SK-N-SH treated with all-trans-retinoic acid at 6 μM for 48 hours (cell line): ENCODE data around the gene PDLIM3.

ENCODE experiments used
- ATAC-seq: fragments of 200-7000 bp; cut with Tn5 transposase; 3 replicates; pipeline ENCODE4 v1.9.1; 2020; ENCODE audit warnings: mild to moderate bottlenecking, moderate library complexity
- ARNTL ChIP-seq: fragments of 450-650 bp; formaldehyde crosslinking; IDR thresholded peaks from 2 replicates; pipeline ENCODE4 v1.5.0; 2020; ENCODE audit warnings: low read depth, mild to moderate bottlenecking, moderate library complexity, borderline replicate concordance
- BACH2 ChIP-seq: fragments of 250-450 bp; sonication (Bioruptor Pico); IDR thresholded peaks from 2 replicates; pipeline ENCODE4 v1.9.0; 2021; ENCODE audit warnings: mild to moderate bottlenecking, borderline replicate concordance
- CREB5 ChIP-seq: fragments of 250-450 bp; sonication (Bioruptor Pico); IDR thresholded peaks from 2 replicates; pipeline ENCODE4 v1.5.1; 2020; ENCODE audit warnings: low read depth, mild to moderate bottlenecking, moderate library complexity
- CSDC2 ChIP-seq: fragments of 250-450 bp; sonication (Bioruptor Pico); IDR thresholded peaks from 2 replicates; pipeline ENCODE4 v1.5.0; 2020; ENCODE audit warnings: mild to moderate bottlenecking, moderate library complexity
- ESRRG ChIP-seq: fragments of 250-450 bp; sonication (Bioruptor Pico); IDR thresholded peaks from 2 replicates; pipeline ENCODE4 v1.6.1; 2021; ENCODE audit warnings: mild to moderate bottlenecking
- ISL1 ChIP-seq: fragments of 250-450 bp; sonication (Bioruptor Pico); IDR thresholded peaks from 2 replicates; pipeline ENCODE4 v2.1.2; 2022; ENCODE audit warnings: mild to moderate bottlenecking, moderate library complexity
- OSR1 ChIP-seq: fragments of 250-450 bp; sonication (Bioruptor Pico); IDR thresholded peaks from 2 replicates; pipeline ENCODE4 v1.8.0; 2022; ENCODE audit warnings: moderate library complexity, mild to moderate bottlenecking, inconsistent platforms
- PATZ1 ChIP-seq: fragments of 250-450 bp; sonication (Bioruptor Pico); IDR thresholded peaks from 2 replicates; pipeline ENCODE4 v1.8.0; 2020; ENCODE audit warnings: mild to moderate bottlenecking, moderate library complexity, borderline replicate concordance
- PPARA ChIP-seq: fragments of 250-450 bp; sonication (Bioruptor Pico); IDR thresholded peaks from 2 replicates; pipeline ENCODE4 v1.5.0; 2020; ENCODE audit warnings: mild to moderate bottlenecking, borderline replicate concordance
- RARB ChIP-seq: fragments of 250-450 bp; sonication (Bioruptor Pico); IDR thresholded peaks from 2 replicates; pipeline ENCODE4 v1.8.0; 2021; ENCODE audit warnings: mild to moderate bottlenecking, moderate library complexity
- SNAI2 ChIP-seq: fragments of 250-450 bp; sonication (Bioruptor Pico); IDR thresholded peaks from 2 replicates; pipeline ENCODE4 v1.5.0; 2020; ENCODE audit warnings: mild to moderate bottlenecking, moderate library complexity
- TCF4 ChIP-seq: fragments of 250-450 bp; sonication (Bioruptor Pico); IDR thresholded peaks from 2 replicates; pipeline ENCODE4 v1.8.0; 2021; ENCODE audit warnings: mild to moderate bottlenecking, moderate library complexity, borderline replicate concordance
- TOX ChIP-seq: fragments of 250-450 bp; sonication (Bioruptor Pico); IDR thresholded peaks from 2 replicates; pipeline ENCODE4 v1.8.0; 2021; ENCODE audit warnings: mild to moderate bottlenecking, moderate library complexity, borderline replicate concordance
- TSHZ2 ChIP-seq: fragments of 250-450 bp; sonication (Bioruptor Pico); IDR thresholded peaks from 2 replicates; pipeline ENCODE4 v1.5.0; 2020; ENCODE audit warnings: mild to moderate bottlenecking, moderate library complexity
- ZC3H10 ChIP-seq: fragments of 250-450 bp; sonication (Bioruptor Pico); IDR thresholded peaks from 2 replicates; pipeline ENCODE4 v1.5.1; 2021; ENCODE audit warnings: mild to moderate bottlenecking, moderate library complexity
- ZFP3 ChIP-seq: fragments of 250-450 bp; sonication (Bioruptor Pico); IDR thresholded peaks from 2 replicates; pipeline ENCODE4 v1.5.0; 2020; ENCODE audit warnings: mild to moderate bottlenecking, moderate library complexity
- ZNF70 ChIP-seq: fragments of 450-650 bp; formaldehyde crosslinking; IDR thresholded peaks from 2 replicates; pipeline ENCODE4 v1.5.0; 2020; ENCODE audit warnings: mild to moderate bottlenecking, moderate library complexity
- ZNF8 ChIP-seq: fragments of 450-650 bp; formaldehyde crosslinking; IDR thresholded peaks from 2 replicates; pipeline ENCODE4 v1.5.0; 2020; ENCODE audit warnings: mild to moderate bottlenecking, moderate library complexity
- TF ChIP-seq, protein P1 (sequence below): fragments of 250-450 bp; sonication (Bioruptor Pico); IDR thresholded peaks from 2 replicates; pipeline ENCODE4 v1.5.1; 2021; ENCODE audit warnings: mild to moderate bottlenecking, moderate library complexity
- TF ChIP-seq, protein P2 (sequence below): fragments of 250-450 bp; sonication (Bioruptor Pico); IDR thresholded peaks from 2 replicates; pipeline ENCODE4 v1.8.0; 2021; ENCODE audit warnings: low read depth, mild to moderate bottlenecking, moderate library complexity, borderline replicate concordance

Gene PDLIM3

GRCh38 chr4:185524888-185525863 lies 10.1 kb downstream of the PDLIM3 start:
- no peak for TF ChIP-seq SNAI2 (CRISPR knock-in tag)
- no peak for TF ChIP-seq CREB5 (CRISPR knock-in tag)
- ATAC-seq = no peak

DNA sequence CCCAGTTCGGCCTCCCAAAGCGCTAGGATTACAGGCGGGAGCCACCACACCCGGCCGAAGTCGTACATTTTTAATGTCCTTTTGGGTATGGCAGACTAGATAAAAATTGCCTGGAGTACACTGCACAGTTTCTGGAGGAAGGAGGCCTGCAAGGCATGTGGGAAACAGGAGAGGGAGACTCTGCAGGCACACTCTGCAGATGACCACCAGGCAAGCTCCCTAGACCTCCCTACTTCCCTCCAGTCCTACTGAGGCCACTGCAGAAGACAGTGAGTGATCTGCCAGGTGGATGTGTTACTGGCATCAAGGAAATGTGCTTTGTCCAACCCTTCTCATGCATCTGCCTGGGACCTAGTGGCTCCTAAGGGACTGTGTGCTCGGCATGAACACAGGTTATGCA lies 11.4 kb downstream of the PDLIM3 start:
- TF ChIP-seq SNAI2 (CRISPR knock-in tag) (no peak), ZFP3 (CRISPR knock-in tag) (no peak), ARNTL (CRISPR knock-in tag) (no peak), PATZ1 (no peak), ESRRG (CRISPR knock-in tag) (no peak), CREB5 (CRISPR knock-in tag) (no peak), PPARA (CRISPR knock-in tag) (no peak), OSR1 (CRISPR knock-in tag) (no peak), TCF4 (CRISPR knock-in tag) (no peak), ISL1 (no peak), BACH2 (CRISPR knock-in tag) (no peak), TOX (CRISPR knock-in tag) (no peak), ZNF8 (no peak), TSHZ2 (CRISPR knock-in tag) (no peak), RARB (no peak), CSDC2 (CRISPR knock-in tag) (no peak)
- TF ChIP-seq, protein P1, sequence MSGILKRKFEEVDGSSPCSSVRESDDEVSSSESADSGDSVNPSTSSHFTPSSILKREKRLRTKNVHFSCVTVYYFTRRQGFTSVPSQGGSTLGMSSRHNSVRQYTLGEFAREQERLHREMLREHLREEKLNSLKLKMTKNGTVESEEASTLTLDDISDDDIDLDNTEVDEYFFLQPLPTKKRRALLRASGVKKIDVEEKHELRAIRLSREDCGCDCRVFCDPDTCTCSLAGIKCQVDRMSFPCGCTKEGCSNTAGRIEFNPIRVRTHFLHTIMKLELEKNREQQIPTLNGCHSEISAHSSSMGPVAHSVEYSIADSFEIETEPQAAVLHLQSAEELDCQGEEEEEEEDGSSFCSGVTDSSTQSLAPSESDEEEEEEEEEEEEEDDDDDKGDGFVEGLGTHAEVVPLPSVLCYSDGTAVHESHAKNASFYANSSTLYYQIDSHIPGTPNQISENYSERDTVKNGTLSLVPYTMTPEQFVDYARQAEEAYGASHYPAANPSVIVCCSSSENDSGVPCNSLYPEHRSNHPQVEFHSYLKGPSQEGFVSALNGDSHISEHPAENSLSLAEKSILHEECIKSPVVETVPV = no peak
- TF ChIP-seq, protein P2, sequence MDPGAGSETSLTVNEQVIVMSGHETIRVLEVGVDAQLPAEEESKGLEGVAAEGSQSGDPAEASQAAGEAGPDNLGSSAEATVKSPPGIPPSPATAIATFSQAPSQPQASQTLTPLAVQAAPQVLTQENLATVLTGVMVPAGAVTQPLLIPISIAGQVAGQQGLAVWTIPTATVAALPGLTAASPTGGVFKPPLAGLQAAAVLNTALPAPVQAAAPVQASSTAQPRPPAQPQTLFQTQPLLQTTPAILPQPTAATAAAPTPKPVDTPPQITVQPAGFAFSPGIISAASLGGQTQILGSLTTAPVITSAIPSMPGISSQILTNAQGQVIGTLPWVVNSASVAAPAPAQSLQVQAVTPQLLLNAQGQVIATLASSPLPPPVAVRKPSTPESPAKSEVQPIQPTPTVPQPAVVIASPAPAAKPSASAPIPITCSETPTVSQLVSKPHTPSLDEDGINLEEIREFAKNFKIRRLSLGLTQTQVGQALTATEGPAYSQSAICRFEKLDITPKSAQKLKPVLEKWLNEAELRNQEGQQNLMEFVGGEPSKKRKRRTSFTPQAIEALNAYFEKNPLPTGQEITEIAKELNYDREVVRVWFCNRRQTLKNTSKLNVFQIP (CRISPR knock-in tag) = no peak
- TF ChIP-seq, all 23 proteins: peak for 0
- no peak for ATAC-seq

DNA sequence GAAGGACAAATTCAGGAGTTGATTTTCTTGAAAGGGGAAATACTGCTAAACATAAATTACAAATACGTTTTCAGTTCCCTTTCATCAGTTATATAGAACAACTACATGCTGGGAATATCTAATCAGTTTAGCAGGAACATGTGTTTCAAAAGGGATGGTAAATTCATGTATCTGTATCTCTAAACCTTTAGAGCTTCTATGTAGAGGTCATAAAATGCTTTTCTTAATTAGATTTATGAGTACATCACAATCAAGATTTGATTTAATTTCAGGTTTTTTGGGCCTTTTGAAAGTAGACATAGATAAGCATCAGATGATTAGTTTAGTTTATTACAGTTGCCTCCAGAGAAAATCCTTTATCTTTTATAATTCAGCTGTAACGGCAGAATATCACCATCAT lies 12.9 kb downstream of the PDLIM3 start:
- ATAC-seq = no peak
- TF ChIP-seq RARB (no peak), TSHZ2 (CRISPR knock-in tag) (no peak), ZC3H10 (CRISPR knock-in tag) (no peak), TOX (CRISPR knock-in tag) (no peak), ZNF70 (CRISPR knock-in tag) (no peak)
